ENCODE measurements around the gene MALSU1. TPM values are rescaled to one million over a fixed set of nuclear protein-coding genes. Genes with fewer than 3 reads are reported as not detected.

Gene MALSU1
- total RNA-seq, 1 donor from 2014 or later, result 41.5 TPM

GRCh38 chr7:23334482-23335056 lies 35.4 kb downstream of the MALSU1 start:
- no peak for DNase-seq (ENCODE audit: low spot score)
- peaks cover 25% of the 10 kb centered on the region for H3K36me3 Mint-ChIP-seq (ENCODE audit: low read depth, unreplicated experiment)

GRCh38 chr7:23335136-23335535 lies 36.0 kb downstream of the MALSU1 start:
- Mint-ChIP-seq H3K4me1 (ENCODE audit: unreplicated experiment) (peaks cover 6% of the 10 kb centered on the region), H3K27ac (ENCODE audit: unreplicated experiment) (no peak overlapping the region), H3K36me3 (ENCODE audit: low read depth, unreplicated experiment) (peaks cover 27% of the 10 kb centered on the region), H3K9me3 (ENCODE audit: unreplicated experiment) (no peaks in the 10 kb centered on the region), H3K27me3 (ENCODE audit: unreplicated experiment) (peaks cover 2% of the 10 kb centered on the region), H3K4me3 (ENCODE audit: unreplicated experiment) (no peak overlapping the region)
- no peak for TF ChIP-seq CTCF (IDR thresholded peaks at IDR 0.05; ENCODE audit: unreplicated experiment)
- no peak for DNase-seq (ENCODE audit: low spot score)

More at GRCh38 chr7:23334482-23335056, 35.4 kb downstream of the MALSU1 start:
- Mint-ChIP-seq H3K27me3 (ENCODE audit: unreplicated experiment) (peaks cover 2% of the 10 kb centered on the region), H3K4me3 (ENCODE audit: unreplicated experiment) (no peak overlapping the region), H3K9me3 (ENCODE audit: unreplicated experiment) (no peaks in the 10 kb centered on the region), H3K27ac (ENCODE audit: unreplicated experiment) (no peak overlapping the region), H3K4me1 (ENCODE audit: unreplicated experiment) (peaks cover 6% of the 10 kb centered on the region)
- TF ChIP-seq CTCF (IDR thresholded peaks at IDR 0.05; ENCODE audit: unreplicated experiment), result no peak

DNA sequence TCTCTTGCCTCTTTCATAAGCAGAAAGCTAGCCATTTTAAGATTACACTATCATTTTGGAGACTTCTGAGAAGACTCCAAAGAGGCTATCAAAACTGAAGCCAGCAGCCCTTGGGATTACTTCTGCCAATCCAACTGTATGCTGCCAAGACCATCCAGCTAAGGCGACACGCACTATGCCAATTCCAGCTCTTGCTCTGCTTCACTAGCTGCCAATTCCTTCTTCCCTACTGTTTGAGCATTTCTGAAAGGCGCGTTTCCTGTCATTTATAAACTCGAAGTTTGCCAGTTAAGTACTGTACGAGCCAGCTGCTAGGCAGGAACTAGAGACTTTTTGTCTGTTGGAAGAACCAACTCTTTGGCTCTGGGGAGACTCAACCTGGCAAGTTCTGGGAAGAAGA lies 36.5 kb downstream of the MALSU1 start:
- H3K27me3 Mint-ChIP-seq (ENCODE audit: unreplicated experiment), result peaks cover 2% of the 10 kb centered on the region
- no peak overlapping the region for H3K4me3 Mint-ChIP-seq (ENCODE audit: unreplicated experiment)
- H3K4me1 Mint-ChIP-seq (ENCODE audit: unreplicated experiment), result peaks cover 6% of the 10 kb centered on the region
- no peak for TF ChIP-seq CTCF (IDR thresholded peaks at IDR 0.05; ENCODE audit: unreplicated experiment)
- no peak for DNase-seq (ENCODE audit: low spot score)
- H3K36me3 Mint-ChIP-seq (ENCODE audit: low read depth, unreplicated experiment), result peaks cover 29% of the 10 kb centered on the region
- peak overlapping the region; percentile 12 for H3K27ac Mint-ChIP-seq (ENCODE audit: unreplicated experiment)
- H3K9me3 Mint-ChIP-seq (ENCODE audit: unreplicated experiment), result no peaks in the 10 kb centered on the region

GRCh38 chr7:23336086-23336485 lies 36.9 kb downstream of the MALSU1 start:
- Mint-ChIP-seq H3K9me3 (ENCODE audit: unreplicated experiment) (no peaks in the 10 kb centered on the region), H3K27me3 (ENCODE audit: unreplicated experiment) (peaks cover 2% of the 10 kb centered on the region), H3K4me1 (ENCODE audit: unreplicated experiment) (peaks cover 6% of the 10 kb centered on the region), H3K27ac (ENCODE audit: unreplicated experiment) (no peak overlapping the region), H3K36me3 (ENCODE audit: low read depth, unreplicated experiment) (peaks cover 29% of the 10 kb centered on the region), H3K4me3 (ENCODE audit: unreplicated experiment) (no peak overlapping the region)
- no peak for TF ChIP-seq CTCF (IDR thresholded peaks at IDR 0.05; ENCODE audit: unreplicated experiment)
- DNase-seq (ENCODE audit: low spot score), result no peak

DNA sequence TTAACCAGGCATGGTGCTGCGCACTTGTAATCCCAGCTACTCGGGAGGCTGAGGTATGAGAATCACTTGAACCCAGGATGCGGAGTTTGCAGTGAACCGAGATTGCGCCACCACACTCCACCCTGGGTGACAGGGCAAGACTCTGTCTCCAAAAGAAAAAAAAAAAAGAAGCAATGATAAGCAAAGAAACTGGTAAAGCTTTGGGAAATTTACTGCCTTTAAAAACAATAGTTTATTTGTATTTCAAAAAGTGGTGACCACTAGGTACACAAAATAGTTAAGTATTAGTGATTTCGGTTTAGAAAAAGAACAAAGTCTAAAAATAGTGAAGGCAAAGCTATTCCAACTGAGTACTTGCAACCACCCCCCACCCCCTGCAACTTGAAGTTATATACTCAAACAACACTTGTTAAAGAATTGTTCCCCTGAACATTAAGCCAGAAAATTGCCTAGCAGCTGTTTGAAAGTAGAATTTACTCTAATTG lies 37.7 kb downstream of the MALSU1 start:
- no peak for DNase-seq (ENCODE audit: low spot score)
- Mint-ChIP-seq H3K9me3 (ENCODE audit: unreplicated experiment) (no peaks in the 10 kb centered on the region), H3K27me3 (ENCODE audit: unreplicated experiment) (no peaks in the 10 kb centered on the region), H3K27ac (ENCODE audit: unreplicated experiment) (no peak overlapping the region), H3K4me3 (ENCODE audit: unreplicated experiment) (no peak overlapping the region), H3K36me3 (ENCODE audit: low read depth, unreplicated experiment) (peaks cover 32% of the 10 kb centered on the region), H3K4me1 (ENCODE audit: unreplicated experiment) (peaks cover 6% of the 10 kb centered on the region)
- no peak for TF ChIP-seq CTCF (IDR thresholded peaks at IDR 0.05; ENCODE audit: unreplicated experiment)

Data from endothelial cell (in vitro differentiated cells).